ENCODE results near the gene ADSS1.

ADSS1 gene

DNA sequence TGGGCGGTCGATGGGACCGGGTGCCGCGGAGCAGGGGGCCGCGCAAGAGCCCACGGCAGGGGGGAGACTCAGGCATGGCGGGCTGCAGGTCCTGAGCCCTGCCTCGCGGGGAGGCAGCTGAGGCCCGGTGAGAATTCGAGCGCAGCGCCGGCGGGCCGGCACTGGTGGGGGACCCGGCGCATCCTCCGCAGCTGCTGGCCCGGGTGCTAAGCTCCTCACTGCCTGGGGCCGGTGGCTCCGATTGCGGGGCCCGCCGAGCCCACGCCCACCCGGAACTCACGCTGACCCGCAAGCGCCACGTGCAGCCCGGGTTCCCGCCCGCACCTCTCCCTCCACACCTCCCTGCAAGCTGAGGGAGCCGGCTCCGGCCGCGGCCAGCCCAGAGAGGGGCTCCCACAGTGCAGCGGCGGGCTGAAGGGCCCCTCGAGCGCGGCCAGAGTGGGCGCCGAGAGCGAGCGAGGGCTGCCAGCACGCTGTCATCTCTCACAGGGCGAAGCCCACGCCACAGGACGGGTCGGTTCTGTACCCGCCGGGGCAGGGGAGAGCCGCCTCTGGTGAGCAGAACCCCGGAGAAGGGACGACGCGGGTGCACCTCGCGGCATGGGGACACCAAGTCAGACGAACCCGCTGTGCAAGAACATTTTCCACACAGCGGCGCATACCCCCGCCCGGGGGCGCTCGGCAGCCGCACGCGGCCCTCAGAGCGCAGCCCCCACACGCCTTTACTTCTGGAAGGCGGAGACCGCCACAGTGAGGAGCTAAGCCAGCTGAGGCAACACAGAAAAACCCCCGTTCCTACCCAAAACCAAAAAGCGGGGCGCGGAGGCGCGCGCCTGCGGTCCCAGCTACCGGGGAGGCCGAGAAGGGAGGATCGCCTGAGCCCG lies 27.8 kb downstream of the ADSS1 start:
- DNase-seq: no peak

GRCh38 chr14:104752423-104752734 lies 28.4 kb downstream of the ADSS1 start:
- no peak for DNase-seq

GRCh38 chr14:104752735-104753527 lies 28.9 kb downstream of the ADSS1 start, which contains the start of gene SIVA1:
SIVA1 (plus strand) TSS chr14:104753147; CDS start chr14:104753202, 55 bp downstream.
- DNase-seq: peak; percentile 100

DNA sequence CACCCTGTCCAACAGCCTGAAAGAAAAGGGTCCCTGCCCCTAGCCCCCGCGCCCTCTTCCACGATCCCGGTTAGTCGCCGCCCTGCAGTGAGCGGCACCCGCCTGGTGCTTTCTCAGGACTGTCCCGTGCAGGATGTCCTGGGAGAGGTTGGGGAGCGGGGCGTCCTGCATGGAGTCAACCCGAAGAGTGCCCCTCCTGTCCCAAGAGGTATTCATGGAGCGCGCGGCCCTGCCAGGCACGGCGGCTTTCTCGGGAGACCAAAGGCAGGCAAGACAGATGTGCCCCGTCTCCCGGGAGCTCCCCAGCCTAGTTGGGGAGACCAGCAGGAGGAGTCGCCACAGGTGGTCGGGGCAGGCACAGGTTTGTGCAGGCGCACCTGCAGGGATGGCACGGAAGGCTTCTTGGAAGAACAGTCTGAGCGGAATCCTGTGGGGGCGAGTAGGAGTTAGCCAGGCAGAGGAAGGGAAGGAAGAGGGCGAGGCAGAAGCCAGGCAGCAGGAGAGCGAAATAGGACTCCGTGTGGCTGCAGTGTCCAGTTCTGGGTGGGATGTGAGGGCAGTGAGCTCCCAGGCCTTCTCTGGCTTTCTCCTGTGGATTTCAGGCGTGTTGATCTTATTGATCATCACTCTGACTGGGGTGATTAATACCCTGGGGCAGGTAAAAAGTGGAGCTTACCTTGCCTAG lies 29.6 kb downstream of the ADSS1 start:
- DNase-seq: peak; percentile 5

DNA sequence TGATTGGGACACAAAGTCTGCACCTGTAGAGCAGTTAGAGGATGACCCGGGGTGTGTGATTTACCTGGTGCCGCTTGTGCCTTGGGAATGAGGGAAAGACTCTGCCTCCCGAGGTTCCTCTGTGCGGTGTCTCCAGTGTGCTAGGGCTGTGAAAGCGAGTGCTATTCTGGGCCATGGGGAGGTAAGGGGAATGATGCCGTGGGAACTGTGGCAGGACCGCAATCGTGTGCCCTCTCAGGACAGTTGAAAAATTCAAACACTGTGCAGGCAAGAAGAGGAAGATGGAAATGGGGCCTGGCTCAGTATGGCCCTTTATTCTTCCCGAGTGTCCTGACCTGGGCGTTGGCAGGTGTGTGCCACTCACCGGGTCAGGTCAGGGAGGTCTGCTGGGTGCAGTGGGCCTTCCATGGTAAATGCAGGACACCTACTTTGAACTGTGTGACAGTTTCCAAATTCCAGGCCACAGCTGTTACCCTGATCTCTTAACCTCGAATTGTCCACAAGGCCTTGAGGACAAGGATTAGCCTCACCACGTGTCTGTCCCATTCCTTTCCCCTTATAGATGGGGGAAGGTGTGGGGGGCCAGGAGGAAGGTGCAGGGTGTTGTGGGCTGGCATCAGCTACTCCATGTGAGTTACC lies 30.3 kb downstream of the ADSS1 start:
- DNase-seq: no peak

GRCh38 chr14:104755621-104756020 lies 31.6 kb downstream of the ADSS1 start:
- no peak for DNase-seq

DNA sequence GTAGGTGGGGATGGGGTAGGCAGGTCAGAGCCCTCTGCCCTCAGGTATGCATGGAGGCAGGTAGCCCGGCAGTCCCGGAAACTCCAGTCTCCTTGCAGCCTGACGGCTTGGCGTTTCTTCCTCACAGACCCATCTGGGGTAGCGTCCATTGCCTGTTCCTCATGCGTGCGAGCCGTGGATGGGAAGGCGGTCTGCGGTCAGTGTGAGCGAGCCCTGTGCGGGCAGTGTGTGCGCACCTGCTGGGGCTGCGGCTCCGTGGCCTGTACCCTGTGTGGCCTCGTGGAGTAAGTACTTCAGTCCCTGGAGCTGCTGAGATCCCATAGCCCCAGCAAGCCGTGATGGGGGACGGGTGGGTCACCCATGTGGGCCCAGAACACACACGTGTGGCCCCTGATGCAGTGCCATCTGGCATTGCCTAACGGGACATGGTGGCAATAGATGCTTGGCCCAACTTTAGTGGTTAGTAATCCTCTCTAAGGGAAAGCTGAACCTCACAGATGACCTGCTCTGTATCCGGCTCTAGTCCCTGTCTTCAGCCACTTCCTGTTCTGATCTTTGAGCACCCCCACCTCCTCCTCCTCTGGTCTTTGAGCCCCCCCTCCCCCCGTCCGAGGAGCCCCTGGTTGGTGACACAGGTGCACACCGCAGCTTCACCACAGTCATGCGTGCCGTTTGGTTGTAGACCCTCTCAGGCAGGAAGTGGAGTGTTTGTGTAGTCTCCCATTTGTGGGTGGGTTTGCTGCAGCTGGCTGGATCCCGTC lies 32.6 kb downstream of the ADSS1 start:
- no peak for DNase-seq

DNA sequence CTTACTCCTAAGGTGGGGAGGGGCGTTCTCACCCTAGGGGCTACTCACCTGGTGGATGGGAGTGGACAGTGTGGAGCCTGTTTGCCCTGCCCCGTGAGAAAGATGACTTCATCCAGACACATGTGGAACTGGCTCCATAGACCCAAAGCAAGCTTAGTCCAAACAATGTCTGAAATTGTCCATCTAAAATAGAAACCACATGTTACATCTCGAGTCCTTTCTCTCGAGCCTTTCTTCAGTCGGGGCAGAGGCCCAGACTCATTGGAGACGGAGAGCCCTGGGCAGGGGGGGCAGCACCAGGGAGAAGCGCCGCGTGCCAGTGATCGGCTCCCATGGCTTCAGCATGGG lies 33.2 kb downstream of the ADSS1 start:
- no peak for DNase-seq

GRCh38 chr14:104757681-104758392 lies 33.8 kb downstream of the ADSS1 start:
- DNase-seq: no peak

DNA sequence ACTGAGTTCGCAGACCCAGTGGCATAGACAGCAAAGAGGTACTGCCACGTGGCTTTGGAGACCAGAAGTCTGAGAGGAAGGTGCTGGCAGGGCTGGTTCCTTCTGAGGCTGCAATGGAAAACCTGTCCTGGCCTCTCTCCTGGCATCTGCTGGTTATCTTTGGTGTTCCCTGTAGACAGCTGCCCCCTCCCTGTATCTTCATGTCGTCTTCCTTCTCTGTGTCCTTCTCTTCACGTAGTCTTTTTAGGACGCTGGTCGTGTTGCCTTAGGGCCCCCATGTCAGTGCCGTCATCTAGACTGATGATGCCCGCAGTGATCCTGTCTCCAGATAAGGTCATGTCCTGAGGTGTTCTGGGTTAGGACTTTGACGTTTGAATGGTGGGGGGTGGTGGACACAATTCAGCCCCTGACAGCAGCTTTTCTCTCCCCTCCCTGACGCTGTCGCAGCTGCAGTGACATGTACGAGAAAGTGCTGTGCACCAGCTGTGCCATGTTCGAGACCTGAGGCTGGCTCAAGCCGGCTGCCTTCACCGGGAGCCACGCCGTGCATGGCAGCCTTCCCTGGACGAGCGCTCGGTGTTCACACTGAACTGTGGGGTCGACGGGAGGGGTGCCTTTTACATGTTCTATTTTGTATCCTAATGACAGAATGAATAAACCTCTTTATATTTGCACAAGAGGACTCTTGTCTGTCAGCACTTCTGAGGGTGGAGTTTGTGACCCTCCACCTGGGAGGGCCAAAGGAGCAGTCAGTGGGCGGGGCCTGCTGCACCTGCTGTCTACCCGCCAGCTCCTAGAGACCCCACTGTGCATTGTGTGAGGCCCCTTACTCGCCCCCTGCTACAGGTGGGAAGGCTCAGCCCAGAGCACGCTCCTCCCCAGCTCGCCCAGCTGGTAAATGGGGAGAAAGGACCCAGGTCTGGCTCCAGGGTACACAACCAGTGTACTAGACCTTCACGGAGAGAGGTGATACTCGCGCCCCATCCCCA lies 35.2 kb downstream of the ADSS1 start:
- no peak for DNase-seq

- no peak for DNase-seq
Measured at GRCh38 chr14:104765517-104765916, 41.5 kb downstream of the ADSS1 start.

- DNase-seq: no peak
Measured at GRCh38 chr14:104766256-104766862, 42.3 kb downstream of the ADSS1 start.

DNA sequence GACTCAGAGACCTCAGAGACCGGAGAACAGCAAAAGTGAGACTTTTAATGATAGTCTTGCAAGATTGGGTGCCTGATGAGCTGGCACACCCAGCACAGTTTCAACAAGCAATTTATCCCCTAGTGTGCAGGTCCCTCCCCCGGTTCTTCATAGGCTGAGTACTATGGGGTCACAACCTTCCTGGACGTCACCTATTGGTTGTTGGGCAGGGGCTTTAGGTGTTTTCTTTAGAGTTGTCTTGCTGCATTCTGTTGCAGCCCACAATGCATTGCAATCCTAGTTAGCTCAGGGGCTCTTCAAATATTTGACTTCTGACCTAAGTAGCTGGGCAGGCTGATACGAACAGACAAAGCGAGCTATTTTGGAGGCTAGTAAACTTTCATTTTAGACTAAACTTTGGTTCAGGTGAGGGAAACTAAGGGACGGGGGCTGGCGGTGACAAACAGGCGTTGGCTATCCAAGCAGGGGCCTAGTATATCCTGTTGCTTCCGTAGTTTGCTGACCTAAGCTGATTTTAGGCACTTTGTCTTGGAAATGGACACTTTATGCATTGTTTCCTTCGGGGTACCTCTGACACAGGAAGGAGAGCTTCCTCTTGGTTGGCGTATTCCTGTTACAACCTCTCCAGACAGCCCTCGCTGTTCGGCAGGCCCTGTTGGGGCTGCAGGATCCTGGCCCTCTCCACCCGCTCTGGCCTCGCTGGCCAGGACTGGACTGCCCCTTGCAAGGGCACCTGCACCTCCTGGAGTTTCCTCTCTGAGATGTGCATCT lies 43.0 kb downstream of the ADSS1 start:
- DNase-seq: no peak

DNA sequence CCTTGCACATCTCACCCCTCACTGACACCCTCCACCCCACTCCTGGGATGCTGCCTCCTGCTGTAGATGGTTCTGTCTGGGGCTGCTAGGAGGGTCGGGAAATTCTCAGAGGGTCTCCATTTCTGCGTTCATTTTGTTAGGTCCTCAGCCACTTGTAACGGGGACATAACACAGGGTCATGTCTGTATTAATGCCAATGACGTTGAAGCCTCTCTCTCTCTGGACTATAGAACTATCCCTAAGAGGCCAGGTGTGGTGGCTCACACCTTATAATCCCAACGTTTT lies 43.5 kb downstream of the ADSS1 start:
- no peak for DNase-seq

DNA sequence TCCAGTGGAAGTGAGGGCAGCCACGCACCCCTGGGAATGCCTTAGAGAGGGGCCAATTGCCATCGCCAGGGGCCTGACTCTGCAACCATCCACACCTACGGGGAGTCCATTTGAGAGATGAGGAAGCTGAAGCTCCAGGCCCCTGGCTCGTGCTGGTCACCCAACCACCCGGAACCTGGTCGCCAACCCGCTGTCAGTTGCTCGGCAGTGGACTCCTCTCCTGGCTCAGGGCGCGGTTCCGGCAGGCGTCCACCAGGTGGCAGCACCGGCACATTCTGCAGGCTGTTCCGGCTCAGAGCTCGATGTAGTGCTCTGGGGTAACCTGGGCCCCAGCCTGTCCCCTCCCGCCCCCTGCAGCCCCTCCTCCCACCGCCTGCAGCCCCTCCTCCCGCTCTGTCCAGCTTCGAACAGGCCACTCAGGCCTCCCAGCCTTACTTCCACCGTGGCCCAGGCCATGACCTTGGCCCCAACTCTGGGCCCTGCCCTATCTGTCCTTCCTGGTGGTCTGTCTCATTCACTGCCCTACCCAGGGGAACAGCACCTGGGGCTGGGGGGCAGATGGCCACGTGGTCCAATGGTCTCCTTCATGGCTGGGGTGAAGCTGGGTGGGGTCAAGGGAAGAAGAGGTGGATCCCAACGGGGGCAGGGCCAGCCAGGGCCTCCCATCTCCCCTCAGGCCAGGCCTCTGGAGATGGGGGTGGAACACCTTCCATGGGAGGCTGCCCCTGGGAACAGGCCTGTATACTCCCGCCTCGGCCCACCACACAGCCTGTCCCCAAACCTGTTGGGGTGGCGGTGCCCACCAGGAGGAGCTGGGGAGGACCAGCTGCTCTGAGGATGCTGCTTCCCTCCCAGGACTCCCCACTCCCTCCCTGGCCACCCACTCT lies 44.7 kb downstream of the ADSS1 start:
- DNase-seq: peak; percentile 75

DNA sequence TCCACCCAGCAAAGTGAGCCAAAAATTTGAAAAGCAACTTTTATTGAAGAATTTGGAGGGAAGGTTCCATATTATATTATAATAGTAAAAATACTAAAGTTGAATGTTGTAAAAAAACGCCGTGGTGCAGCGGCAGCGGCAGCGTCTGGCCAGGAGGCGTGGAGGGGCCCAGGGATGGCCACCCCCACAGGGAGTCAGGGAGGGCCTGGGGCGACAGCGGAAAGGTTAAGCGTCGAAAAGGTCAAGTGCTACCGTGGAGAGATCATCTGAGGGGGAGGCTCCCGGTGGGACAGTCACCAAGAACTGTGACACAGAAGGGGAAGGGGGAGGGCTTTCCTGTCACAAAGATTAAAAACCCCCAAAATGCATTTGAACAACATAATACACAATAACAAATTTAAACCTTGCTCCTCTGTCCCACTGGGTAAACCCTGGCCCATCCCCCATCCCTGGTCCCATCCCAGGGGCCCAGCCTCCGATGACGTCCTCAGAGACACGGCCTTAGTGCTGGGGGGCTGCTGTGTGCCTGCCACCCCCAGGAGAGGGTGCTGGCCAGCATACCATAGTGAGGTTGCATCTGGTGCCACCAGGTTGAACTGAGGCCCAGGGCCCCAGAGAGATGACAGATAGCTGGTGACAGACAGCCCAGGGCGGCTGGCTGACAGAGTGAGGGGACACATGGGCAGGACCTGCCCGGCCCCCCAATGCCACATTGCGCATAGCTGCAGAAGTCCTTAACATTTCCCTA lies 45.5 kb downstream of the ADSS1 start:
- DNase-seq: no peak

- DNase-seq: no peak
Measured at GRCh38 chr14:104770072-104770579, 46.1 kb downstream of the ADSS1 start.

Data from inflammatory macrophage treated with lipopolysaccharide for 4 hours (primary cell).